ENCODE results near the gene SHTN1.

The SHTN1 gene

GRCh38 chr10:117005026-117005526, at the start of gene SHTN1:
Gene SHTN1 (minus strand): TSS chr10:117005187. CDS start chr10:117005079, 108 bp downstream.
- CTCF ChIA-PET = interaction anchor here (0.6 to 1.1 kb wide), 2 partner anchors 62 to 170 kb away, joined by 3 to 4 read pairs; no protein-coding TSS in a partner anchor
- H3K27ac ChIP-seq = peak within 1 kb of the TSS; percentile 97
- POLR2A ChIA-PET (ENCODE audit: low non-redundant PET) = interaction anchor here (0.7 to 1.4 kb wide), 2 partner anchors 22 to 156 kb away, joined by 3 to 8 read pairs; partner anchors contain the start of gene ENO4
- TF ChIP-seq CTCF (conservative IDR thresholded peaks at IDR 0.05; ENCODE audit: low read depth) = no peak
- peak; percentile 88 for DNase-seq (ENCODE audit: low spot score)

GRCh38 chr10:117053482-117053881, 48.5 kb upstream of the SHTN1 start:
- TF ChIP-seq CTCF (conservative IDR thresholded peaks at IDR 0.05; ENCODE audit: low read depth) = no peak
- POLR2A ChIA-PET (ENCODE audit: low non-redundant PET) = no interaction called here
- CTCF ChIA-PET = no interaction called here
- no peak overlapping the region for H3K27ac ChIP-seq
- no peak for DNase-seq (ENCODE audit: low spot score)

GRCh38 chr10:117047947-117048346, 43.0 kb upstream of the SHTN1 start:
- no peak for DNase-seq (ENCODE audit: low spot score)
- ChIA-PET POLR2A (ENCODE audit: low non-redundant PET) (no interaction called here), CTCF (no interaction called here)
- no peak overlapping the region for H3K27ac ChIP-seq
- no peak for TF ChIP-seq CTCF (conservative IDR thresholded peaks at IDR 0.05; ENCODE audit: low read depth)

- DNase-seq (ENCODE audit: low spot score) = no peak
- TF ChIP-seq CTCF (conservative IDR thresholded peaks at IDR 0.05; ENCODE audit: low read depth) = no peak
- ChIA-PET CTCF (no interaction called here), POLR2A (ENCODE audit: low non-redundant PET) (no interaction called here)
- no peak overlapping the region for H3K27ac ChIP-seq
Measured at GRCh38 chr10:117016266-117016665, 11.3 kb upstream of the SHTN1 start.

- H3K27ac ChIP-seq = no peak overlapping the region
- TF ChIP-seq CTCF (conservative IDR thresholded peaks at IDR 0.05; ENCODE audit: low read depth) = no peak
- DNase-seq (ENCODE audit: low spot score) = no peak
- CTCF ChIA-PET = no interaction called here
- POLR2A ChIA-PET (ENCODE audit: low non-redundant PET) = no interaction called here
Measured at GRCh38 chr10:117014835-117015234, 9.8 kb upstream of the SHTN1 start.

GRCh38 chr10:117007080-117007479, 2.1 kb upstream of the SHTN1 start:
- ChIA-PET POLR2A (ENCODE audit: low non-redundant PET) (no interaction called here), CTCF (interaction anchor here (1.0 kb wide), 1 partner anchor 436 kb away, joined by 5 read pairs; no protein-coding TSS in a partner anchor)
- peak; percentile 85 for DNase-seq (ENCODE audit: low spot score)
- TF ChIP-seq CTCF (conservative IDR thresholded peaks at IDR 0.05; ENCODE audit: low read depth) = no peak
- H3K27ac ChIP-seq = no peak overlapping the region

Measured in RWPE1 (cell line).